Activated CD8-positive, alpha-beta memory T cell treated with anti-CD3 and anti-CD28 coated beads for 48 hours (primary cell): ENCODE measurements around the gene MRPL41.
A peak's percentile ranks its signal among the peaks of the same experiment; 100 is the strongest.
"Not testable (repeated sequence)": the region's sequence is repeated elsewhere in the genome, so short reads cannot be mapped to it uniquely, and the experiment has no call there.

Experiments used
- DNase-seq, 3 experiments: peaks; one replicate each; pipeline ENCODE4 v3.0.0-alpha.2; 2020; ENCODE audit warnings: low read depth in 2 of 3, low spot score in 2 of 3

The MRPL41 gene

GRCh38 chr9:137582286-137582860, 30.7 kb downstream of the MRPL41 start:
- DNase-seq, result no peak

- no peak for DNase-seq
Observed at GRCh38 chr9:137583347-137583746, 31.7 kb downstream of the MRPL41 start.

- DNase-seq, result no peak
Observed at GRCh38 chr9:137583957-137584356, 32.3 kb downstream of the MRPL41 start.

DNA sequence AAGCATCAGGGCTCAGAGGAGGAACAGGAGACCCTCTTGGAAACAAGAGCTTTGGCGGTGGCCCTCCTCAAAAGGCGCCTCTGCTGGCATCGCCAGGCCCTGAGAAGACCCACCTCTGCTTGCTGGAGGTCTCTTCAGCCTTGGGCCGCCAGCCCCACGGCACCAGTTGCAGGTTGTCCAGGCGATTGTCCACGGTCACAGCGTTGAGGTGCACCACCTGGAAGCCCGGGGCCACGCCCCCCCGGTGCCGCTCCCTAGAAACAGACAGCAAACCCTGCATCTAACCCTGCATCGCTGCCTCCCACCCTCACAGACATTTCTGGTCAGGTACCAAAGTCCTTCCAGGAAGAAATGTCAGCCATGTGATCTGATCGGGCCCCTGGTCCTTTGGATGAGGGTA, 35.2 kb downstream of the MRPL41 start:
- no peak for DNase-seq

GRCh38 chr9:137588311-137588710, 36.6 kb downstream of the MRPL41 start:
- DNase-seq, result no peak

DNA sequence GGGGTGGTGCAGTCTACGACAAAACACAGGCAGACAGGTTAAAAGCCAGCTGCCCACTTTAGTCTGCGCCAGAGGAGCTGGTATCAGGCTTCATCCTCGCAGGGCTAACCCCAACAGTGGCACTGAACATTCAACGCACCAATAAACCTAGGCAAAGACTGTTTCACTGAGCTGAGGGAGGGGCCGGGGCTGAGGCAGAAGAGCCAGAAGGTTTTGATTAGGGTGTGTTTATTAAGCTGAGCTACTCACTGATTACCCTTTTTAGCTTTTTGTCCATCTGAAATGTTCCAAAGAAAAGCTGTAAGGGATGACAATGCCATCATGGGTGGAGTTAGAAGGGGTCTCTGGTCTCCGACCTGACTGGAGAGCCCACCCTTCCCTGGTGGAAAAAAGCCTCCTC, 37.2 kb downstream of the MRPL41 start:
- no peak for DNase-seq

GRCh38 chr9:137589441-137590122, 37.9 kb downstream of the MRPL41 start:
- DNase-seq, result no peak

DNA sequence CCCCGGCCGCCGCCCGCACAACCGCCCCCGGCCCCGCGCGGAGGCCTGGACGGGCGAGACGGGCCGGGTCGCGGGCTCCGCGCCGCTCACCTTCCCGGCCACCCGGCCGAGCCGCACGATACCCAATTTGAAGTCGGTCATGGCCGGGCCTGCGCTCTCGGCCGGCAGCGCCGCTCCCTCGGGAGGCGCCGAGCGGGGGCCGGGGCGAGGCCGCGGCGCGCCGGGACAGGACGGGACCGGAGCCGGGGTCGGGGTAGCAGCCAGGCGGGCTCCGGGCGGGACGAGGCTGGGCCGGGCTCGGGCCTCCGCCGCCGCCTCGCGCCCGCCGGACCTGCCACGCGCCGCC, 38.4 kb downstream of the MRPL41 start:
- DNase-seq, result no peak

DNA sequence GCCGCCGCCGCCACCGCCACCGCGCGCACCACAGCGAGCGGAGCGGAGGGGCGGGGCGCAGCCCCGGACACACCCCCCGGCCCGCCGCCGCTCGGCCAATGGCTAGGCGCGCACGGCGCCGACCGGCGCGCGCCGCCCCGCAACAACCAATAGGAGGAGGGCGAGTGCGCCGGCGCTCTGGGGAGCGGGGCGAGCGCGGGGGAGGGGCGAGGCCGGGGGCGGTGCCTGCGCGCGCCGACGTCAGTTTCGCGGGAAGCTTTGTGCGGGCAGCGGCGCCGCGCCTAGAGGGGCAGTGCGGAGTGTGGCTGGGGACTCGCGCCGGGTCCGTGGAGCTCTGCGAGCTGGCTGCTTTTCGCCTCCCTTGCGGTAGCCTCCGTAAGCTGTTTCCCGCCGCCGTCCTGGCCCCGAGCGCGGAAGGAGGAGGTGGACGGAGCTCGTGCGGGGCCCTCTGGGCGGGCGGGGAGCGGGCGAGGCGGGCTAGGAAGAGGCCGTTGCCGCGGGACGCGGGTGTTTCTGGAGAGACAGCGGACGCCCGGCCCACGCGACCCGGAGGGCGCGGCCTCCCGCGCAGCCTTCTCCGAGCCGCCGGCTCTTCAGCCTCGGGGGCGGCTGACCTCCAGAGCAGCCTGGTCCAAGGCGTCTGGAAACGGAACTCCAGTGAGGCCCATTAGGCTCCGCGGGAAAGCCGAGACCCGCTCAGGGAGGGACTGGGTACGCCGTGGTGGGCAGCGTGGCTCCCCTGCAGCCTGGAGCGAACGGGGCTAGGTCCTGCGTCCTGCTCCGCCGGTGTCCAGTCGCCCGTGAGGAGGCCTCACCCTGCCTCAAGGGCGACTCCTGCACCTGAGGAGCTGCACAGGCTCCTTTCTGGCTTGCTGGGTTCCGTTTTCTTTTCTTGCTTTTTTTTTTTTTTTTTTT, 39.0 kb downstream of the MRPL41 start, which contains the start of gene ZMYND19:
Gene ZMYND19 (minus strand): TSS at position 44 of the 915 bp plus-strand sequence. CDS start 249 bp downstream, outside the sequence.
- peak; percentile 83 to 93 (median 87) for DNase-seq

DNA sequence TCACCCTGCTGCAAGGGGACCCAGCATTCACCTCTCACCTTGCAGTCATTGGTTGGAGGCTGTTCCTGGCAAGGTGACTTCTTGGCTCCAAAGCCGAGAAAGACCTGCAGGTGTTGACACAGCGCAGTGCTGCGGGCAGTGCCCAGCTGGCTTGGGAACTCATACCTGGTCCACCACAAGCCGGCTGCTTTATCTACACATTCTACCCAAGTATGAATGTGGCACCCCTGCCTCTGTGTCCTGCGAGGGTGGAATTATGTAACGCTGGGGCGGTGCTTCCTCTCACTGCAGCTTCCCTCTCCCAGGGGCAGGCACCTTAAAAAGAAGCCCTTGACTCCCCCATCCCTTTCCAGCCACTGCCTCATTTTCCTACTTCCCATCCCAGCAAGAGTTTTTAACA, 41.1 kb downstream of the MRPL41 start:
- DNase-seq, result no peak

DNA sequence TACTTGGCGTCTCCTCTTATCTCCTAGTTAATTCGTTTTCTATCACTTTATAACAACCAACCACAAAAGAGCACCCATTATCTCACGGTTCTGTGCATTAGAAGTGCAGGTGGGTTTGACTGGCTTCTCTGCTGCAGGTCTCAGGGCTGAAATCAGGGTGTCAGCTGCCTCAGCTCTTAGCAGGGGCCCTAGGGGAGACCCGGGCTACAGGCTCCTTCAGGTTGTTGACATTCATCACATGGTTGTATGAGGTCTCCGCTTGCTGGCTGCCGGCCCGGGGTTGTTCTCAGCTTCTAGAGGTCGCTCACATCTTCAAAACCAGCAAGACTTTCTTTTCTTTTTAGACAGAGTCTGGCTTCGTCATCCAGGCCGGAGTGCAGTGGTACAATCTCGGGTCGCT, 41.5 kb downstream of the MRPL41 start:
- DNase-seq, result no peak

GRCh38 chr9:137596577-137596976, 44.9 kb downstream of the MRPL41 start:
- DNase-seq, result not testable (repeated sequence)

- DNase-seq, result no peak
Observed at GRCh38 chr9:137598943-137599342, 47.3 kb downstream of the MRPL41 start.
